Kidney (tissue), 14 donors: ENCODE measurements around the gene CLEC17A. TPM values are rescaled to one million over a fixed set of nuclear protein-coding genes. Genes with fewer than 3 reads are reported as not detected.

Experiments used
- DNase-seq, 5 donors: peaks; one replicate each; pipeline ENCODE4 v3.0.0-alpha.2; 2013 to 2020
- FAIRE-seq: peaks from 2 replicates; lab custom pipeline; 2012; peaks lifted over from hg19 to GRCh38; lab: Jason Lieb, UNC
- H3K27ac ChIP-seq, 2 donors: one replicate each; pipeline ENCODE4 v1.7.0; 2013; ENCODE audit warnings: low read depth in 2 of 2, low read length in 2 of 2, inconsistent platforms in 1 of 2
- H3K27me3 ChIP-seq: one replicate; pipeline ENCODE4 v1.7.1; 2013; ENCODE audit warnings: low read length, inconsistent platforms; ENCODE audit not compliant: control insufficient read depth, insufficient read depth
- H3K36me3 ChIP-seq, 3 donors: one replicate each; pipeline versions ENCODE4 v1.7.0 to v1.7.1; 2013; ENCODE audit warnings: low read length in 3 of 3, control low read depth in 1 of 3, inconsistent platforms in 1 of 3; ENCODE audit not compliant: insufficient read depth in 3 of 3, control insufficient read depth in 2 of 3
- H3K4me1 ChIP-seq, 3 donors: one replicate each; pipeline versions ENCODE4 v1.7.0 to v1.7.1; 2013; ENCODE audit warnings: low read length in 3 of 3, inconsistent platforms in 1 of 3, low read depth in 1 of 3; ENCODE audit not compliant: control insufficient read depth in 2 of 3, insufficient read depth in 2 of 3
- H3K4me3 ChIP-seq, 3 donors: one replicate each; pipeline versions ENCODE4 v1.7.0 to v1.8.1; 2013; ENCODE audit warnings: low read length in 3 of 3, control low read depth in 1 of 3, inconsistent platforms in 1 of 3
- H3K9ac ChIP-seq, 3 donors: one replicate each; pipeline versions ENCODE4 v1.7.0 to v1.7.1; 2013; ENCODE audit warnings: low read length in 3 of 3, control low read depth in 1 of 3, inconsistent platforms in 1 of 3
- H3K9me3 ChIP-seq, 3 donors: one replicate each; pipeline versions ENCODE4 v1.7.0 to v1.7.1; 2013; ENCODE audit warnings: low read length in 3 of 3, control low read depth in 1 of 3, inconsistent platforms in 1 of 3; ENCODE audit not compliant: control insufficient read depth in 2 of 3, insufficient read depth in 1 of 3
- CTCF ChIP-seq: IDR thresholded peaks from 3 replicates; pipeline ENCODE4 v1.5.1; 2012; ENCODE audit warnings: mild to moderate bottlenecking, moderate library complexity, borderline replicate concordance; ENCODE audit not compliant: insufficient read depth; ENCODE audit errors: extremely low read depth
- intact Hi-C: fragments of 100-400 bp; cut with DNase I; formaldehyde crosslinking; loops from one replicate; pipeline ENCODE4 v1.11.1; 2022
- polyA plus RNA-seq: library from polyadenylated mRNA; stranded (reverse); fragments of 350-450 nt; fragmentation: Illumina TruSeq; extraction: RNeasy Lipid Tissue Mini Kit (QIAGEN cat#74804); gene quantifications from one replicate; pipeline ENCODE4 v1.2.3, GENCODE V29; 2014; ENCODE audit warnings: low read depth, low replicate concordance; ENCODE audit not compliant: insufficient read depth
- total RNA-seq: library from RNA; stranded (reverse); fragmentation: NEBNext Ultra II Directional; extraction: Animal tissue kit (Norgen Biotek cat#: 25700); gene quantifications from one replicate; pipeline ENCODE4 v1.2.1, GENCODE V29; 2021
- donor health status: control.
- donor health status: control.
- donor health status: control.
- donor health status: control.
- donor health status: control.
- donor health status: DM: yes; HTN: yes; CAD: no.
- donor health status: Normal renal cell carcinoma (clear cell type).

The CLEC17A gene
- total and polyA plus RNA-seq, 2 donors from 2014 or later = 0.76 TPM; not detected in 1

- FAIRE-seq = no peak
- peak overlapping the region; percentile 86 to 99 (median 95) for H3K4me3 ChIP-seq
- H3K9ac ChIP-seq = peak overlapping the region; percentile 79 to 95 (median 94)
- no peaks in the 10 kb centered on the region for H3K27me3 ChIP-seq
- no peaks in the 10 kb centered on the region for H3K9me3 ChIP-seq
- intact Hi-C loops = loop anchor here (10.0 kb wide), 1 partner anchor 114 kb away; no protein-coding TSS in a partner anchor
- no peak for TF ChIP-seq CTCF
- DNase-seq = no peak
- H3K36me3 ChIP-seq = no peaks in the 10 kb centered on the region
- H3K27ac ChIP-seq = no peak overlapping the region
- peaks cover 0 to 13% (median 8%) of the 10 kb centered on the region in 3 donors for H3K4me1 ChIP-seq
Observed at GRCh38 chr19:14570864-14571527, 11.9 kb upstream of the CLEC17A start.

GRCh38 chr19:14571695-14572490 lies 11.0 kb upstream of the CLEC17A start, which contains the start of gene NDUFB7:
NDUFB7 (minus strand) TSS chr19:14572066; CDS start chr19:14572000, 66 bp downstream.
- FAIRE-seq = no peak
- Histone ChIP-seq H3K9ac (peak within 1 kb of the TSS; percentile 79 to 95 (median 94)), H3K4me1 (peaks cover 0 to 13% (median 8%) of the 10 kb centered on the region in 3 donors), H3K4me3 (peak within 1 kb of the TSS; percentile 86 to 99 (median 95)), H3K27me3 (no peaks in the 10 kb centered on the region), H3K36me3 (no peaks in the 10 kb centered on the region), H3K27ac (peak within 1 kb of the TSS; percentile 48 to 77), H3K9me3 (no peaks in the 10 kb centered on the region)
- peak; percentile 91 to 97 (median 94) for DNase-seq
- intact Hi-C loops = loop anchor here (10.0 kb wide), 1 partner anchor 113 kb away; no protein-coding TSS in a partner anchor
- peak; percentile 66 for TF ChIP-seq CTCF

GRCh38 chr19:14575428-14575980 lies 7.4 kb upstream of the CLEC17A start:
- no peak overlapping the region for H3K4me3 ChIP-seq
- DNase-seq (no peak), FAIRE-seq (no peak)
- TF ChIP-seq CTCF = no peak
- H3K9me3 ChIP-seq = no peaks in the 10 kb centered on the region
- H3K36me3 ChIP-seq = no peaks in the 10 kb centered on the region
- H3K9ac ChIP-seq = no peak overlapping the region
- peaks cover 0 to 9% (median 7%) of the 10 kb centered on the region in 3 donors for H3K4me1 ChIP-seq
- H3K27ac ChIP-seq = no peak overlapping the region
- intact Hi-C loops = loop anchor here (10.0 kb wide), 1 partner anchor 109 kb away; no protein-coding TSS in a partner anchor
- H3K27me3 ChIP-seq = no peaks in the 10 kb centered on the region
